IPS-15b (cell line): Measurements from ENCODE around the gene RPL22.
A peak's percentile ranks its signal among the peaks of the same experiment; 100 is the strongest.

Experiments used
- H3K27me3 ChIP-seq: one replicate; pipeline ENCODE4 v1.6.1; 2013; ENCODE audit warnings: low read length; ENCODE audit not compliant: control insufficient read depth, insufficient read depth
- H3K36me3 ChIP-seq: one replicate; pipeline ENCODE4 v1.6.1; 2013; ENCODE audit warnings: low read length; ENCODE audit not compliant: control insufficient read depth, insufficient read depth
- H3K4me1 ChIP-seq: one replicate; pipeline ENCODE4 v1.6.1; 2013; ENCODE audit warnings: mild to moderate bottlenecking, low read length; ENCODE audit not compliant: control insufficient read depth, insufficient read depth
- H3K4me3 ChIP-seq: one replicate; pipeline ENCODE4 v1.5.1; 2013; ENCODE audit warnings: low read depth, low read length
- H3K9ac ChIP-seq: one replicate; pipeline ENCODE4 v1.6.1; 2013; ENCODE audit warnings: low read depth, mild to moderate bottlenecking, low read length
- H3K9me3 ChIP-seq: one replicate; pipeline ENCODE4 v1.6.1; 2013; ENCODE audit warnings: mild to moderate bottlenecking, low read length; ENCODE audit not compliant: control insufficient read depth, insufficient read depth

RPL22 gene

GRCh38 chr1:6199298-6200187 is at the start of gene RPL22:
TSS of gene RPL22 (minus strand) at chr1:6199595. CDS start at chr1:6199573, 22 bp downstream.
- H3K27me3 ChIP-seq, result no peaks in the 10 kb centered on the region
- no peaks in the 10 kb centered on the region for H3K9me3 ChIP-seq
- H3K9ac ChIP-seq, result peak within 1 kb of the TSS; percentile 94
- H3K4me1 ChIP-seq, result peaks cover 12% of the 10 kb centered on the region
- peaks cover 11% of the 10 kb centered on the region for H3K36me3 ChIP-seq
- peak within 1 kb of the TSS; percentile 97 for H3K4me3 ChIP-seq

GRCh38 chr1:6248161-6248776 is 48.9 kb upstream of the RPL22 start:
- H3K36me3 ChIP-seq, result no peaks in the 10 kb centered on the region
- peak overlapping the region; percentile 22 for H3K4me3 ChIP-seq
- H3K4me1 ChIP-seq, result peaks cover 5% of the 10 kb centered on the region
- H3K27me3 ChIP-seq, result peaks cover 48% of the 10 kb centered on the region
- no peak overlapping the region for H3K9ac ChIP-seq
- no peaks in the 10 kb centered on the region for H3K9me3 ChIP-seq

- Histone ChIP-seq H3K9me3 (no peaks in the 10 kb centered on the region), H3K4me1 (peaks cover 10% of the 10 kb centered on the region), H3K27me3 (peaks cover 54% of the 10 kb centered on the region), H3K36me3 (no peaks in the 10 kb centered on the region), H3K4me3 (no peak overlapping the region), H3K9ac (no peak overlapping the region)
These were observed 48.3 kb upstream of the RPL22 start for GRCh38 chr1:6247651-6248050.

- H3K9me3 ChIP-seq, result no peaks in the 10 kb centered on the region
- peaks cover 54% of the 10 kb centered on the region for H3K27me3 ChIP-seq
- H3K4me1 ChIP-seq, result peaks cover 10% of the 10 kb centered on the region
- H3K36me3 ChIP-seq, result no peaks in the 10 kb centered on the region
- peak overlapping the region; percentile 79 for H3K4me3 ChIP-seq
- peak overlapping the region; percentile 28 for H3K9ac ChIP-seq
These were observed 47.4 kb upstream of the RPL22 start for GRCh38 chr1:6246497-6247467.

- Histone ChIP-seq H3K9me3 (no peaks in the 10 kb centered on the region), H3K36me3 (no peaks in the 10 kb centered on the region), H3K4me3 (peak overlapping the region; percentile 79), H3K9ac (peak overlapping the region; percentile 28), H3K27me3 (peaks cover 49% of the 10 kb centered on the region), H3K4me1 (peaks cover 15% of the 10 kb centered on the region)
These were observed 46.6 kb upstream of the RPL22 start for GRCh38 chr1:6245869-6246496.

- Histone ChIP-seq H3K4me1 (peaks cover 20% of the 10 kb centered on the region), H3K27me3 (peaks cover 43% of the 10 kb centered on the region), H3K4me3 (peak overlapping the region; percentile 79), H3K36me3 (no peaks in the 10 kb centered on the region), H3K9ac (no peak overlapping the region), H3K9me3 (no peaks in the 10 kb centered on the region)
These were observed 45.9 kb upstream of the RPL22 start for GRCh38 chr1:6245086-6245868.

GRCh38 chr1:6244401-6245049 is 45.1 kb upstream of the RPL22 start:
- Histone ChIP-seq H3K9ac (no peak overlapping the region), H3K27me3 (peaks cover 37% of the 10 kb centered on the region), H3K4me3 (peak overlapping the region; percentile 79), H3K36me3 (no peaks in the 10 kb centered on the region), H3K9me3 (no peaks in the 10 kb centered on the region), H3K4me1 (peaks cover 24% of the 10 kb centered on the region)

GRCh38 chr1:6243993-6244392 is 44.6 kb upstream of the RPL22 start, which contains the start of gene HES3:
TSS of gene HES3 (plus strand) at chr1:6244179. CDS start at chr1:6244366, 187 bp downstream.
- no peak within 1 kb of the TSS for H3K9ac ChIP-seq
- peak within 1 kb of the TSS; percentile 79 for H3K4me3 ChIP-seq
- peaks cover 26% of the 10 kb centered on the region for H3K4me1 ChIP-seq
- peaks cover 37% of the 10 kb centered on the region for H3K27me3 ChIP-seq
- H3K9me3 ChIP-seq, result no peaks in the 10 kb centered on the region
- no peaks in the 10 kb centered on the region for H3K36me3 ChIP-seq

GRCh38 chr1:6243053-6243834 is 43.8 kb upstream of the RPL22 start:
- H3K9ac ChIP-seq, result no peak overlapping the region
- peaks cover 30% of the 10 kb centered on the region for H3K27me3 ChIP-seq
- no peaks in the 10 kb centered on the region for H3K36me3 ChIP-seq
- H3K9me3 ChIP-seq, result no peaks in the 10 kb centered on the region
- H3K4me1 ChIP-seq, result peaks cover 28% of the 10 kb centered on the region
- peak overlapping the region; percentile 79 for H3K4me3 ChIP-seq
